Stimulated activated CD8-positive, alpha-beta memory T cell treated with anti-CD3 and anti-CD28 coated beads, Interleukin-15, amount 100 ng/mL, for 4 hours (primary cell): Measurements from ENCODE around the gene CBLN1.

Experiments
- DNase-seq, 2 donors: peaks; one replicate each; pipeline ENCODE4 v3.0.0-alpha.2; 2020; ENCODE audit warnings: low read depth in 2 of 2

The CBLN1 gene

DNA sequence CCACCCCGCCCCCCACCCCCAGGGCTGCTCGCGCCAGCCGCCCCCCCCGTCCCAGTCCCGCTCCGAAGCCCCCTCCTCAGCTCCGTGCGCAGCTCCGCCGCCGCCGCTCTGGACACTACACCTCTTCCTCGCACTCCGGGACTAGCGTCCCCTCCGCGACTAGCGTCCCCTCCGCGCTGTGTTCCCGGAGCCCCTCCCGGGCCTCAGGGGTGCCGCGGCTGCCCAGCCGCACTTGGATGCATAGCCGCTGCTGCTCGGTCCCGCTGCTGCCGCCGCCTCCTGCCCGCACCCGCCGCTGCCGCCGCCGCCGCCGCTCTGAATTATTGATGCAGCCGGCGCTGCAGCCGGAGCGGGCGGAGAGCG, at the start of gene CBLN1:
CBLN1 (minus strand) TSS at position 359 of the 363 bp plus-strand sequence. CDS start 373 bp downstream, outside the sequence.
- no peak for DNase-seq

GRCh38 chr16:49330562-49331201, 49.0 kb upstream of the CBLN1 start:
- no peak for DNase-seq

- no peak for DNase-seq
Measured at GRCh38 chr16:49328325-49328724, 46.7 kb upstream of the CBLN1 start.

- no peak for DNase-seq
Measured at GRCh38 chr16:49327466-49327865, 45.8 kb upstream of the CBLN1 start.

DNA sequence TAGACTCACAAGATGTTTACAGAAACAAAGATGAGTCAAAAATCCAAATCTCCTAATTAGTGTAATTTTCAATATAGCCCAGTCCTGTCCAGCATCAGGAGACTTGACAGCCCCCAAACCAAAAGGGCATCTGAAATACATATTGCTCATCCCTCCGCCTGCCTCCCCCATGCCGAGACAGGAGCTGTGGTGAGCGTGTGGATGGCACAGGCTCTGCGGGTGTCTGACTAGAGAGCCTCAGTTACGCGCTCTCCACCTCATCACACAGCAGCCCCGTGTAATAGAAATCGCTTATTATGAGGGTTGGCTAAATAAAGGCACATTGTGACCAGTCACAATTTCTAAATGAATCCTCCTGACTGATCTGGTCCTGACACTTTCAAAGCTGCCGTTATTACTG, 43.1 kb upstream of the CBLN1 start:
- no peak for DNase-seq

GRCh38 chr16:49315602-49316001, 34.0 kb upstream of the CBLN1 start:
- DNase-seq = no peak

DNA sequence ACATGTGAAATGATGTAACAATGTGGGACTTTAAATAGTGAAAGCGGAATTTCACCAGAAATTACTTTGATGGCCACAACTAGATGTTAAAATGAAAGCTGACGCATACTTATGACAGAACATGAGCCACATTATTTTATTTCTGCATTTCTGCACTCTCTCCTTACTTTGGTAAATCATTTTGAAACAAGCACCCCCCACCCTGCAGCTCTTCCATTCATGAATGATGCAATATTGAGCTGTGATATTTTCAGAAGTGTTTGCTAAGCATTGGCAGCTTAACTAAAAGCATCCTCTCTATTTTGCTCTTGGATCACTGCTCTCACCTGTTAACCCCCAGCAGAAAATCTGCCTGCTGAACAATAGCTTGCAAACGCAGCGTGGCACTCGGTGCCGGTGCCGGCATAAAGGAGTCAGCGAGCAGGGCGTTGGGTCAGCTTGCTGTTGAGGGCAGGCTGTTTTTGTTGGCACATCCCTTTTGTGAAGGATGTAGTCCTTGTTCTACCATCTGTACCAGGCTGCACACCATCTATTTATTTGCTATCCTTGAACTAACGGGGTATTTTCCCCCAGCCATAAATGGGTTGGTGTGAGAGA, 30.8 kb upstream of the CBLN1 start:
- no peak for DNase-seq

DNA sequence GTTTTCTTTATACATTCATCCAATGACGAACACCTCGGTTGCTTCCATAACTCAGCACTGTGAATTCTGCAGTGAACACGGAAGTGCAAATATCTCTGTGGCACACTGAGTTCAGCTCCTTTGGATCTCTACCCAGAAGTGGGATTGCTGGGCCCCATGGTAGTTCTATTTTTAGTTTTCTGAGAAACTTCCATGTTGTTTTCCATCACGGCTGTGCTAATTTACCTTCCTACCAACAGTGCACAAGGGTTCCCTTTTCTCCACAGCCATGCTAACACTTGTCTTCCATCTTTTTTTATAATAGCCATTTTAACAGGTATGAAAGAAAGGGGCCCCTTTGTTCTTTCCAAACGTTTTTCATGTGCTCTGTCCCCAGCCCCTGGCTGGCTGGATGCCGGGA, 30.2 kb upstream of the CBLN1 start:
- DNase-seq = no peak

DNA sequence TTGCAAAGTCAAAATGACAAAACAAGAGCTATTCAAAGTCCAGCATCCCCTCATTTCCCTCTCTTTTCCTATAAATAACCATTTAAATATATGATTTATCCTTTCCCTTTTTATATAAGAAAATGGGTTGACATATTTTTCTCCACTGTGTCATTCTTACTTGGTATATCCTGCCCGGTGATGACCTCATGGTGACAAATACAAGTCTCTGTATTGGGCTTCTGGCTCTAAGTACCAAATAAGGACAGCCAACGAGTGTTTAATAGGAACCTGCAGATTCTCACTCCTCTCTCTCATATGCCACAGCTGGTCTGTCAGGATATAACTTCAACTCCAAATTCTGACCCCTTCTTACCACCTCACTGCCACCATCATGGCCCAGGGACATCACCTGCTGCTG, 25.5 kb upstream of the CBLN1 start:
- no peak for DNase-seq

DNA sequence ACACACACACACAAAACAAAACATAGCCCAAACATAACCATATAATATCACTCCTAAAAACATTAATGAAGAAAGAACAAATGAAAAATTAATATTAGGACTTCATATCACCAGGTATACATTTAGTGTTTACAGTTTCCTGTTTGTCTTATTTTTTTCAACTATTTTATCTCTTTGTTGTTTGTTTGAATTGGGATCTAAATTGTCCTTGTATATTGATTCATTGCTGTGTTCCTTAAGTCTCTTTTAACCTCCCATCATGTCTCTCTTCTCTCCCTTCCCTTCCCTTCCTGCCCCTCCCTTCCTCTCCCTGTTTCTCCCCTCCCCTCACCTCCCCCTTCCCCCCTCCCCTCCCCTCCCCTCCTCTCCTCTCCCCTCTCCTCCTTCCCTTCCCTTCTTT, 23.8 kb upstream of the CBLN1 start:
- no peak for DNase-seq

GRCh38 chr16:49292413-49292812, 10.8 kb upstream of the CBLN1 start:
- DNase-seq = no peak

DNA sequence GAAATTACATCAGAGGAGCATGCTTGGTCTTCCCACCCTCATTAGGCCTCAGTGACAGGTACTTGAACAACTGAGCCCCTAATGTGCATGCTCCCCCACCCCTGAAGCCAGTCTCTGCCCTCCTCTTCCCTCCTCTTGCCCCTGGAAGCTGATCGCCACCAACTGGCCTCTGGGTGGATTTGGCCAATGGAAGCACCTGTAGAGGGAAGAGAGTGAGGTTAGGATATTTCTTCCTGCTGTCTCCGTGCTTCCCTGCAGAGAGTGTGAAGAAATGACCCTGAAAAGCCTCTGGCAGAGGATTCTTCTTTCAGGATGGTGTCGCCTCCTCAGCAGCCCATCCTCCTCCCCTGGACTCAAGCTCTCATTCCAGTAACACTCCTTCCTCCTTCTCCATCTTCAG, 5.9 kb upstream of the CBLN1 start:
- no peak for DNase-seq

- no peak for DNase-seq
Measured at GRCh38 chr16:49284962-49285361, 3.3 kb upstream of the CBLN1 start.

DNA sequence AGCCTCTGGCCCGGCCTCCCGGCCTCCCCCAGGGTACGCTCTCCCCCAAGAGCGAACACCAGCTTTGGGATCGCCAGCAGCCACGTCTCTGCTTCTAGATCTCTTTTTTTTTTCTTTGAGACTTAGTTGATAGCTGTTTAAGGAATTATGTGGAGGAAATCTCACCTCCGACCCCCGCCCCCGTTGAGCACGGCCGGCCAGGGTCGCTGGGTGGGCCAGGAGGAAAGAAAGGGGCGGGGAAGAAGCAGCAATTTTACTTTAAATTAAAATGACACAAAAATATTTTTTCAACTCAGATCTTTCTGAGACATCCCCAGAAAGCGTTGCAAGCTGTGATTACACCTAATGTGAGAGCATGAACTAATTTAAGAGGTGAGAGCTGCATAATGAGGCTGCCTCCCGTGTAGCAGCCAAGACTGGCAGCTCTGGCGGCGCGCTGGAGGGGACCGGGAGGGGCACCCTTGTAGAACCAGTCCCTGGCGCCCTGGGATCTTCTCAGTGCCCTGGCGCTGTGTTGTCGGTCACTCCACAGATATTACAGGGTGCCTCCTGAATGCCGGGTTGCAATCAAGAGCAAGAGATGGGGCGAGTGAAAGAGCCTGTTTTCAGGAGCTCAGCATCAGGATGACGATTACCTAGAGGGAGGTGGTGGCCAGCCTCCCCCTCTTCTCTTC, 1.9 kb upstream of the CBLN1 start:
- DNase-seq = no peak

GRCh38 chr16:49282690-49283375, 1.2 kb upstream of the CBLN1 start:
- no peak for DNase-seq

GRCh38 chr16:49281843-49282642, 405 bp upstream of the CBLN1 start:
- DNase-seq = no peak

- DNase-seq = no peak
Measured at GRCh38 chr16:49280841-49281371, 732 bp downstream of the CBLN1 start.

DNA sequence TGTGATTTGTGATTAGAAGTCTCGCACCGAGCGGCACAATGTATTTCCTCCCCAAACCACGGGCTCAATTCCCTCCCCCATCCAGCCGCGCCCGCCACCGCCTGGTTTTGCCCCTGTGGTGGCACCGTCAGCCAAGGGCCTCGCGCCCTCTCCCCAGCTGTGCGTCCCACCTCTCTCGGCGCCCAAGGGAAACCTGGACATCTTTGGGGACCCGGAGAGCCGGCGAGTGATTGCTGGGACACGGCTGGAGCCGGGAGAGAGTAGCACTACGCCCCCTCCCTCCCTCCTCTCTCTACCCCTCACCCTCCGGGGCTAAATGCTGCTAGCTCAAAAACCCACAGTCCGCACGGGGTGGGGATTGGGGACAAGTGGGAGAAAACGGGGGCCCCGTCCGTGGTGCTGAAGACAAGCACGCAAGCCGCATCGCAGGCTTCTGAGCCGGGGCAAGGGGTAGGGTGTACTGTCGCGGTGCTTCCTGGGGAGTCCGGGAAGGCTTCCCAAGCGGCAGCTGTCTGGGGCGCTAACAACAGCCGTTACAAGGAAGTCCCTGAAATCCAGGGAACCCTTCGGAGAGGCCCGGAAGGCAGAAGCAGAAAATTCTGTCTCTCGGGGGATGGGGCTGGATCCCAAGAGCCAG, 1.4 kb downstream of the CBLN1 start:
- no peak for DNase-seq

DNA sequence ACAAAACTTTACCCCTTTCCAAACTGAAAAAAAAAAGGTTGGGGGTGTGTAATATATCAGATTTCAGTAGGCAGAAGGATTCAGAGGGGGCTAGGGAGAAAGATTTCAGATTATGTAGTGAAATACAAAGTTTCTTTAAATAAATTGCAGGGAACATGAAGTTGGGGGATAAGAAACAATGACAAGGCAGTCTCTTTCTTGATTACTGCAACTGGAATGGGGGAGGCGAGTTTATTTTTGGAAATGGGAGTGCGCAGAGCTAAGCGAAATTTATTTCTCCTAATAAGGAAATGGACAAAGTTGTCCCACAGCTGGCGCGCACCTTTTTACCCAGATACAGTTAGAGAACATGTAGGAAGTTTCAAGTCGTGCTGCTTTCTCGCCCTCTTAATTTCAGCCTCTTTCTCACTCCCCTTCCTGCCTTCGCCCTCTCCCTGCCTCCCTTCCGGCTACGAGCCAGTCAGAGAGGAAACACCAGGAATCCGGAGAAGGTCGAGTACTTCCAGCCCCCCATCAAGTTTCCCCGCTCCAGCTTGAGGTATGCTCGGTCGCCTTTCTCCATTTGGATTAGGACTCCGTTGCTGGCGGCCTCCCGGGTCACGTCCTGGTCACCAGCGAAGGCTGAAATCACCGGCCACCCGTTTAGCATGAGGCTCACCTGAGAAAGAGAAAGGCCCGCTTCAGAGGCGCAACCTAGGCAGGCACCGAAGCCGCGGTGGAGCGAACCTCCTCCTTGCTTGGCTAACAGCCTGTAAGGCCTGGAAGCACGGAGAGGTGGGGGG, 2.5 kb downstream of the CBLN1 start:
- DNase-seq = no peak

DNA sequence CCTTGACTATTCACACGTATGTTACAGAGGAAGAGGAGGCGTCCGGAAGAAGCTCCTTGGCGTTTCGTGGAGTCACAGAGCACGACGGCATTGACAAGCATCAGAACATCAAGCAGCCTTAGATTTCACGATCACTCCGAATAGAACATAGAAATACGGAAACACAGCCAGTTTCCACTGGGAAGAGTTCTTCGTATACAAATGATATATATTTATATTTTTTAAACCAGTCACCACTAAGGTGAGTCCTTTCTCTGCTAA, 3.1 kb downstream of the CBLN1 start:
- no peak for DNase-seq
